BE2C (cell line): ENCODE results near the gene PES1.
"Not testable (repeated sequence)": the region's sequence is repeated elsewhere in the genome, so short reads cannot be mapped to it uniquely, and the experiment has no call there.

Experiments used
- DNase-seq: peaks from one replicate; pipeline ENCODE4 v3.0.0-alpha.2; 2020
- H3K27me3 ChIP-seq: fragments of 250-450 bp; sonication (Bioruptor Pico); 2 replicates; pipeline ENCODE4 v1.5.1; 2020; ENCODE audit warnings: mild to moderate bottlenecking
- H3K36me3 ChIP-seq: fragments of 250-450 bp; sonication (Bioruptor Pico); 2 replicates; pipeline ENCODE4 v1.5.1; 2020; ENCODE audit warnings: mild to moderate bottlenecking
- H3K4me1 ChIP-seq: fragments of 250-450 bp; sonication (Bioruptor Pico); 2 replicates; pipeline ENCODE4 v1.5.1; 2020
- H3K4me3 ChIP-seq: 2 replicates; pipeline ENCODE4 v1.5.1; 2011; ENCODE audit warnings: low read depth, low read length
- H3K9me3 ChIP-seq: fragments of 250-450 bp; sonication (Bioruptor Pico); 2 replicates; pipeline ENCODE4 v1.5.1; 2020
- CTCF ChIP-seq: IDR thresholded peaks from 2 replicates; pipeline ENCODE4 v1.5.1; 2012; ENCODE audit warnings: mild to moderate bottlenecking, low read depth, low read length

PES1 gene

GRCh38 chr22:30569674-30570202 lies 22.0 kb downstream of the PES1 start:
- Histone ChIP-seq H3K4me1 (peaks cover 2% of the 10 kb centered on the region), H3K9me3 (no peaks in the 10 kb centered on the region), H3K36me3 (no peaks in the 10 kb centered on the region), H3K4me3 (no peak overlapping the region), H3K27me3 (no peaks in the 10 kb centered on the region)
- DNase-seq: no peak
- no peak for TF ChIP-seq CTCF

- Histone ChIP-seq H3K36me3 (no peaks in the 10 kb centered on the region), H3K27me3 (no peaks in the 10 kb centered on the region), H3K4me1 (peaks cover 3% of the 10 kb centered on the region), H3K9me3 (no peaks in the 10 kb centered on the region), H3K4me3 (no peak overlapping the region)
- no peak for TF ChIP-seq CTCF
- no peak for DNase-seq
Measured at GRCh38 chr22:30568137-30568805, 23.4 kb downstream of the PES1 start.

GRCh38 chr22:30567277-30567676 lies 24.4 kb downstream of the PES1 start:
- not testable (repeated sequence) for H3K27me3 ChIP-seq, DNase-seq, H3K4me3 ChIP-seq, H3K9me3 ChIP-seq, H3K4me1 ChIP-seq, H3K36me3 ChIP-seq

GRCh38 chr22:30566125-30566524 lies 25.6 kb downstream of the PES1 start:
- TF ChIP-seq CTCF: no peak
- no peaks in the 10 kb centered on the region for H3K9me3 ChIP-seq
- no peaks in the 10 kb centered on the region for H3K27me3 ChIP-seq
- no peaks in the 10 kb centered on the region for H3K36me3 ChIP-seq
- no peak overlapping the region for H3K4me3 ChIP-seq
- no peak for DNase-seq
- H3K4me1 ChIP-seq: peaks cover 3% of the 10 kb centered on the region

GRCh38 chr22:30565341-30565740 lies 26.4 kb downstream of the PES1 start:
- no peaks in the 10 kb centered on the region for H3K36me3 ChIP-seq
- no peak for DNase-seq
- H3K9me3 ChIP-seq: no peaks in the 10 kb centered on the region

GRCh38 chr22:30564761-30565119 lies 27.0 kb downstream of the PES1 start:
- no peaks in the 10 kb centered on the region for H3K9me3 ChIP-seq
- no peak overlapping the region for H3K4me3 ChIP-seq
- TF ChIP-seq CTCF: no peak
- H3K36me3 ChIP-seq: no peaks in the 10 kb centered on the region
- no peaks in the 10 kb centered on the region for H3K27me3 ChIP-seq
- DNase-seq: no peak
- peaks cover 3% of the 10 kb centered on the region for H3K4me1 ChIP-seq

More at GRCh38 chr22:30565341-30565740, 26.4 kb downstream of the PES1 start:
- TF ChIP-seq CTCF: no peak
- Histone ChIP-seq H3K27me3 (no peaks in the 10 kb centered on the region), H3K4me1 (peaks cover 3% of the 10 kb centered on the region), H3K4me3 (no peak overlapping the region)
